Measurements from ENCODE around the gene TSR3. TPM values are rescaled to one million over a fixed set of nuclear protein-coding genes. Genes with fewer than 3 reads are reported as not detected.

TSR3 gene
- total RNA-seq, 1 experiment from 2014 or later, result 52.7 TPM

- Histone ChIP-seq H3K27ac (ENCODE audit: low read depth, low read length) (no peak overlapping the region), H3K4me3 (replicated peaks in 1 of 2; ENCODE audit: low read depth in 1 of 2, low read length in 2 of 2) (no peak overlapping the region), H3K9ac (ENCODE audit: low read length) (no peak overlapping the region), H3K4me1 (ENCODE audit: control insufficient read depth in 1 of 2, insufficient read depth in 2 of 2, low read length in 2 of 2) (peaks cover 14 to 19% of the 10 kb centered on the region in 2 experiments), H2AFZ (ENCODE audit: low read depth, low read length, poor library complexity, severe bottlenecking) (no peak overlapping the region), H3K9me2 (ENCODE audit: insufficient read depth) (no peaks in the 10 kb centered on the region), H3K9me3 (ENCODE audit: control insufficient read depth in 1 of 2, insufficient read depth in 1 of 2, low read depth in 1 of 2, low read length in 2 of 2) (no peaks in the 10 kb centered on the region), H3K4me2 (ENCODE audit: low read length) (no peak overlapping the region), H4K20me1 (ENCODE audit: insufficient read depth) (no peaks in the 10 kb centered on the region), H3K36me3 (ENCODE audit: control insufficient read depth in 1 of 2, insufficient read depth in 2 of 2, low read length in 2 of 2) (peaks cover 0 to 9% of the 10 kb centered on the region in 2 experiments; a peak in 1 of 4 replicates), H3K27me3 (ENCODE audit: insufficient read depth, low read length) (no peaks in the 10 kb centered on the region), H3K79me2 (ENCODE audit: insufficient read depth, low read length) (peaks cover 38% of the 10 kb centered on the region)
- intact Hi-C loops (cut with micrococcal nuclease), result no loop called here
- no TSS peak for BruUV-seq (replicated peaks)
- TF ChIP-seq ZNF274 (IDR thresholded peaks at IDR 0.05; ENCODE audit: low read depth, low read length) (no peak), ATF3 (IDR thresholded peaks at IDR 0.05) (no peak), TCF7L2 (IDR thresholded peaks at IDR 0.05; ENCODE audit: borderline replicate concordance, extremely low read depth, insufficient read depth, insufficient read length) (no peak), EZH2 (IDR thresholded peaks at IDR 0.05) (no peak), ZBTB33 (IDR thresholded peaks at IDR 0.05; ENCODE audit: extremely low read depth, insufficient replicate concordance, low read length) (no peak), ELF1 (IDR thresholded peaks at IDR 0.05; ENCODE audit: borderline replicate concordance, low read depth) (no peak), POLR2A (IDR thresholded peaks at IDR 0.05; ENCODE audit: borderline replicate concordance, extremely low read depth, insufficient read depth, insufficient read length) (no peak), MAX (IDR thresholded peaks at IDR 0.05) (no peak), CEBPB (IDR thresholded peaks at IDR 0.05; ENCODE audit: low read depth) (no peak)
- ATAC-seq (no peak), DNase-seq (ENCODE audit: low read depth, low spot score) (no peak)
- POLR2A ChIA-PET, result no interaction called here
- RAD21 ChIA-PET (ENCODE audit: low non-redundant PET in 1 of 2, low total read pairs in 2 of 2, uncharacterized antibody in 2 of 2, unreplicated experiment in 2 of 2), result no interaction called here
- CTCF ChIA-PET, result no interaction called here
Measured at GRCh38 chr16:1348926-1349325, 2.8 kb downstream of the TSR3 start.
